Body of pancreas (tissue), 4 donors: ENCODE data around the gene CRIP1. TPM values are rescaled to one million over a fixed set of nuclear protein-coding genes. Genes with fewer than 3 reads are reported as not detected.
A peak's percentile ranks its signal among the peaks of the same experiment; 100 is the strongest.

Experiments
- ATAC-seq: fragments of 150-250 bp; one replicate; pipeline ENCODE4 v1.9.1; 2016
- DNase-seq, 4 donors: peaks; one replicate each; pipeline ENCODE4 v3.0.0-alpha.2; 2019
- H3K27ac ChIP-seq, 4 donors: fragments of 200-600 bp; sonication (generic); 1 replicate in 3 of 4; 2 replicates in 1 of 4; pipeline versions ENCODE4 v1.5.1 to v1.6.1; 2016 to 2019; ENCODE audit warnings: mild to moderate bottlenecking in 1 of 4, mixed read lengths in 1 of 4, moderate library complexity in 1 of 4
- H3K27me3 ChIP-seq, 2 donors: fragments of 200-600 bp; sonication (generic); one replicate each; pipeline ENCODE4 v1.6.0; 2016; ENCODE audit warnings: mild to moderate bottlenecking in 1 of 2
- H3K36me3 ChIP-seq, 2 donors: fragments of 200-600 bp; sonication (generic); replicated peaks in 1 of 2; 2 replicates each; pipeline ENCODE4 v1.5.1; 2016; ENCODE audit warnings: low read depth in 2 of 2; ENCODE audit not compliant: insufficient read depth in 1 of 2
- H3K4me1 ChIP-seq: fragments of 200-600 bp; sonication (generic); one replicate; pipeline ENCODE4 v1.6.0; 2016
- H3K4me3 ChIP-seq, 2 donors: fragments of 200-600 bp; sonication (generic); 1 replicate in 1 of 2; 2 replicates in 1 of 2; pipeline ENCODE4 v1.5.1; 2016 to 2019
- H3K9me3 ChIP-seq, 3 donors: fragments of 200-600 bp; sonication (generic); 1 replicate in 2 of 3; 2 replicates in 1 of 3; pipeline ENCODE4 v1.5.1; 2016
- CTCF ChIP-seq, 7 experiments: fragments of 450-650 bp in 4 of 7; fragments of 200-600 bp in 3 of 7; sonication (generic) in 3 of 7; IDR thresholded peaks; one replicate each; pipeline ENCODE4 v1.5.1; 2016 to 2019; ENCODE audit warnings: antibody characterized with exemption in 7 of 7
- POLR2A ChIP-seq, 3 donors: fragments of 450-650 bp; IDR thresholded peaks; one replicate each; pipeline ENCODE4 v1.6.1; 2016; ENCODE audit warnings: antibody characterized with exemption in 3 of 3, mild to moderate bottlenecking in 2 of 3
- WGBS, 2 donors: methylation state at CpG; one replicate each; pipeline ENCODE4 v1.1.5; 2017; 5-methylcytosine and 5-hydroxymethylcytosine counted together
- intact Hi-C: fragments of 100-400 bp; cut with DNase I; formaldehyde crosslinking; loops from one replicate; pipeline ENCODE4 v1.15.1; 2023
- total RNA-seq, 2 donors: library from RNA; depleted of rRNA; stranded (reverse); fragments of >200 nt; gene quantifications; one replicate each; pipeline ENCODE4 v1.1.0, GENCODE V29; 2016

The CRIP1 gene
- total RNA-seq, 2 donors from 2014 or later, result 2.6 to 5.4 TPM

GRCh38 chr14:105492971-105493871 lies 6.5 kb downstream of the CRIP1 start:
- 80 to 82% methylated on average over 17 to 20 of the region's 20 CpGs for WGBS, 2 donors
- H3K36me3 ChIP-seq, result no peaks in the 10 kb centered on the region
- H3K9me3 ChIP-seq, result no peaks in the 10 kb centered on the region
- ATAC-seq (no peak), DNase-seq (peak in 2 of 4 donors; percentile 7 to 21)
- no peaks in the 10 kb centered on the region for H3K27me3 ChIP-seq
- no peak overlapping the region for H3K4me3 ChIP-seq
- H3K4me1 ChIP-seq, result peaks cover 26% of the 10 kb centered on the region
- intact Hi-C loops, result no loop called here
- no peak overlapping the region for H3K27ac ChIP-seq
- TF ChIP-seq POLR2A (IDR thresholded peaks at IDR 0.05), result no peak

- no peak for DNase-seq
- Histone ChIP-seq H3K27ac (no peak overlapping the region), H3K4me1 (peaks cover 19% of the 10 kb centered on the region), H3K36me3 (no peaks in the 10 kb centered on the region), H3K9me3 (no peaks in the 10 kb centered on the region), H3K4me3 (no peak overlapping the region), H3K27me3 (no peaks in the 10 kb centered on the region)
- 60 to 85% methylated on average over 2 to 15 of the region's 16 CpGs for WGBS, 2 donors
- TF ChIP-seq POLR2A (IDR thresholded peaks at IDR 0.05) (no peak), CTCF (IDR thresholded peaks at IDR 0.05) (no peak)
- intact Hi-C loops, result no loop called here
- ATAC-seq, result no peak
These were observed 7.4 kb downstream of the CRIP1 start for GRCh38 chr14:105493921-105494605.

GRCh38 chr14:105494606-105494929 lies 7.9 kb downstream of the CRIP1 start:
- ATAC-seq, result no peak
- intact Hi-C loops, result no loop called here
- WGBS, 2 donors, result 90 to 92% methylated on average over 6 of the region's 6 CpGs

DNA sequence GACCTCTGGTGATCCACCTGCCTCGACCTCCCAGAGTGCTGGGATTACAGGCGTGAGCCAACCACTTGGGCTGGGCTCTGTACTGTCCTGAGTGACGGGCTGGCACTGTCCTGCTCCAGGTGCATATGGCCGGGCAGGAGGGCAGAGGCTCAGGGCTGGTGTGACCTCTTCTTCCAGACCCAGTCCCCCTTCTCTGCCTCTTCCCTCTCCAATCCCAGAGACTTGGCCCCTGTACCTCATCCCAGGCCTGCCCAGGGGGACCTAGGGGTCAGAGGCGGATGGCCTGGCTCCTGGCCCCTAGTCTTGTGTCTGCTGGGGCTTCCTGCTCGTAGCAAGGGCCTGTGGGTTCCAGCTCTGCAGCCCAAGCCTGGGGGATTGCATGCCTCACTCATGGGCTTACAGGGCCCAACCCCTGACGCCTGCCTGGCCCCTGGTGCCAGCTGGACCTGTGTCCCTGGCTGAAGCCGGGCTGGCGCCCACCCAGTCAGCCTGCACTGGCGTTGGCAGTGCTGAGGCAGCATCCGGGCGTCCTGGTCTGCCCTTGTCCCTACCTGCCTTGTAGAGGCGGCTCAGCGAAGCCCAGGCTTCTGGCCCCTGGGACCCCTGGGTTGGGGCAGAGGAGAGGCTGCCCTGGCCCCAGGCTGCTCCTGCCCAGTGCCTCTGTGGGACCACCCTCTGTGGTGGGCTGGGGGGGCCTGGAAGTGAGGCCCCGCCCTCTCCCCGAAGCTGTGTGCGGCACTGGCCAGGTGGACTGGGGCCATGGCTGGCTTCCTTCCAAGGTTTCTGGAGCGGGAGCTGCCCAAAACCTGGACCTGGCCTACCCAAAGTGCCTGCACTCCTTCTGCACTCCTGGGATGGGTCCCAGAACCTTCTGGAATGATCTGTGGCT lies 8.7 kb downstream of the CRIP1 start:
- Histone ChIP-seq H3K9me3 (no peaks in the 10 kb centered on the region), H3K27ac (no peak overlapping the region), H3K36me3 (no peaks in the 10 kb centered on the region), H3K4me3 (no peak overlapping the region), H3K4me1 (peaks cover 14% of the 10 kb centered on the region), H3K27me3 (no peaks in the 10 kb centered on the region)
- TF ChIP-seq POLR2A (IDR thresholded peaks at IDR 0.05), result no peak
- no peak for TF ChIP-seq CTCF (IDR thresholded peaks at IDR 0.05)
- ATAC-seq, result no peak
- peak in 1 of 4 donors; percentile 14 for DNase-seq
- intact Hi-C loops, result no loop called here
- WGBS, 2 donors, result 64 to 82% methylated on average over 6 to 17 of the region's 18 CpGs

More at GRCh38 chr14:105494606-105494929, 7.9 kb downstream of the CRIP1 start:
- Histone ChIP-seq H3K27me3 (no peaks in the 10 kb centered on the region), H3K9me3 (no peaks in the 10 kb centered on the region), H3K4me1 (peaks cover 14% of the 10 kb centered on the region), H3K4me3 (no peak overlapping the region), H3K27ac (no peak overlapping the region), H3K36me3 (no peaks in the 10 kb centered on the region)
- no peak for TF ChIP-seq POLR2A (IDR thresholded peaks at IDR 0.05)
- no peak for TF ChIP-seq CTCF (IDR thresholded peaks at IDR 0.05)
- no peak for DNase-seq
